H9 (cell line): Measurements from ENCODE around the gene CCDC116. TPM values are rescaled to one million over a fixed set of nuclear protein-coding genes. Genes with fewer than 3 reads are reported as not detected.

Experiments used
- DNase-seq: peaks from one replicate; pipeline ENCODE4 v3.0.0-alpha.2; 2017
- H2AFZ ChIP-seq: one replicate; pipeline ENCODE4 v1.6.1; 2013; ENCODE audit warnings: mild to moderate bottlenecking, low read length, control low read depth, moderate library complexity
- H2AK5ac ChIP-seq: 2 replicates; pipeline ENCODE4 v1.6.1; 2013; ENCODE audit warnings: low read length, control low read depth, mixed read lengths; ENCODE audit not compliant: insufficient read length
- H2BK120ac ChIP-seq: one replicate; pipeline ENCODE4 v1.6.1; 2013; ENCODE audit warnings: low read depth, mild to moderate bottlenecking, low read length, control low read depth, inconsistent platforms; ENCODE audit not compliant: poor library complexity, severe bottlenecking
- H2BK12ac ChIP-seq: 2 replicates; pipeline ENCODE4 v1.6.1; 2013; ENCODE audit warnings: low read length, control low read depth, mixed read lengths, low read depth; ENCODE audit not compliant: insufficient read length
- H2BK15ac ChIP-seq: 2 replicates; pipeline ENCODE4 v1.6.1; 2013; ENCODE audit warnings: low read depth, low read length, control low read depth
- H2BK20ac ChIP-seq: one replicate; pipeline ENCODE4 v1.6.1; 2013; ENCODE audit warnings: low read depth, mild to moderate bottlenecking, low read length, control low read depth, inconsistent platforms; ENCODE audit not compliant: poor library complexity, severe bottlenecking
- H2BK5ac ChIP-seq: 2 replicates; pipeline ENCODE4 v1.6.1; 2013; ENCODE audit warnings: low read length, control low read depth, mixed read lengths; ENCODE audit not compliant: insufficient read length
- H3K14ac ChIP-seq: 2 replicates; pipeline ENCODE4 v1.6.1; 2013; ENCODE audit warnings: low read length, control low read depth; ENCODE audit not compliant: insufficient read depth
- H3K18ac ChIP-seq: 2 replicates; pipeline ENCODE4 v1.6.1; 2013; ENCODE audit warnings: low read depth, mild to moderate bottlenecking, mixed read lengths, low read length, control low read depth; ENCODE audit not compliant: insufficient read length
- H3K23ac ChIP-seq: 2 replicates; pipeline ENCODE4 v1.6.1; 2013; ENCODE audit warnings: low read length, control low read depth, mixed read lengths, low read depth; ENCODE audit not compliant: insufficient read length
- H3K23me2 ChIP-seq: 2 replicates; pipeline ENCODE4 v1.6.1; 2013; ENCODE audit warnings: low read depth, mild to moderate bottlenecking, mixed read lengths, low read length, control low read depth; ENCODE audit not compliant: insufficient read length, poor library complexity, severe bottlenecking
- H3K27ac ChIP-seq: 2 replicates; pipeline ENCODE4 v1.5.1; 2013; ENCODE audit warnings: low read length, control low read depth, mixed read lengths, low read depth; ENCODE audit not compliant: insufficient read length
- H3K27me3 ChIP-seq: 2 replicates; pipeline ENCODE4 v1.6.1; 2013; ENCODE audit warnings: low read length, control low read depth, inconsistent platforms; ENCODE audit not compliant: insufficient read depth
- H3K4ac ChIP-seq: 2 replicates; pipeline ENCODE4 v1.6.1; 2013; ENCODE audit warnings: low read depth, mild to moderate bottlenecking, control low read depth, inconsistent platforms, low read length, moderate library complexity
- H3K4me1 ChIP-seq: 2 replicates; pipeline ENCODE4 v1.6.1; 2013; ENCODE audit warnings: low read length, control low read depth, inconsistent platforms; ENCODE audit not compliant: insufficient read depth
- H3K4me2 ChIP-seq: 2 replicates; pipeline ENCODE4 v1.6.1; 2013; ENCODE audit warnings: low read length, control low read depth, mixed read lengths; ENCODE audit not compliant: insufficient read length, insufficient read depth
- H3K56ac ChIP-seq: 2 replicates; pipeline ENCODE4 v1.6.1; 2013; ENCODE audit warnings: low read depth, mild to moderate bottlenecking, mixed read lengths, low read length, control low read depth; ENCODE audit not compliant: insufficient read length
- H3K79me1 ChIP-seq: 2 replicates; pipeline ENCODE4 v1.6.1; 2013; ENCODE audit warnings: low read depth, mild to moderate bottlenecking, moderate library complexity, low read length, control low read depth, inconsistent platforms; ENCODE audit not compliant: insufficient read depth, poor library complexity, severe bottlenecking
- H3K79me2 ChIP-seq: 2 replicates; pipeline ENCODE4 v1.6.1; 2013; ENCODE audit warnings: low read length, control low read depth, inconsistent platforms; ENCODE audit not compliant: insufficient read depth
- H3K9ac ChIP-seq: 2 replicates; pipeline ENCODE4 v1.6.1; 2013; ENCODE audit warnings: low read length, control low read depth, mixed read lengths; ENCODE audit not compliant: insufficient read length; ENCODE audit errors: extremely low read depth
- H3K9me3 ChIP-seq: one replicate; pipeline ENCODE4 v1.6.1; 2013; ENCODE audit warnings: low read depth, low read length, inconsistent platforms; ENCODE audit not compliant: control insufficient read depth
- H3T11ph ChIP-seq: one replicate; pipeline ENCODE4 v1.6.1; 2013; ENCODE audit warnings: mild to moderate bottlenecking, low read length, control low read depth, inconsistent platforms
- H4K20me1 ChIP-seq: one replicate; pipeline ENCODE4 v1.6.1; 2013; ENCODE audit not compliant: control insufficient read depth, insufficient read length, insufficient read depth
- H4K5ac ChIP-seq: 2 replicates; pipeline ENCODE4 v1.6.1; 2013; ENCODE audit warnings: low read depth, mild to moderate bottlenecking, mixed read lengths, low read length, control low read depth; ENCODE audit not compliant: insufficient read length
- H4K8ac ChIP-seq: replicated peaks from 2 replicates; pipeline ENCODE4 v1.6.1; 2013; ENCODE audit warnings: low read length, control low read depth, mixed read lengths, low read depth; ENCODE audit not compliant: insufficient read length
- H4K91ac ChIP-seq: 2 replicates; pipeline ENCODE4 v1.6.1; 2013; ENCODE audit warnings: low read depth, mild to moderate bottlenecking, moderate library complexity, mixed read lengths, low read length, control low read depth; ENCODE audit not compliant: insufficient read length
- H3K27ac Mint-ChIP-seq, 3 experiments: 2 replicates in 2 of 3; 3 replicates in 1 of 3; pipeline ENCODE4 v1.8.0; 2020 to 2021; ENCODE audit warnings: mixed read lengths in 3 of 3, mild to moderate bottlenecking in 1 of 3, moderate library complexity in 1 of 3
- H3K27me3 Mint-ChIP-seq: 2 replicates; pipeline ENCODE4 v1.8.0; 2021; ENCODE audit warnings: low read depth, mild to moderate bottlenecking, moderate library complexity, mixed read lengths
- H3K36me3 Mint-ChIP-seq, 3 experiments: 2 replicates in 2 of 3; 3 replicates in 1 of 3; pipeline ENCODE4 v1.8.0; 2020 to 2021; ENCODE audit warnings: low read depth in 3 of 3, mixed read lengths in 3 of 3; ENCODE audit not compliant: insufficient read depth in 1 of 3
- H3K4me1 Mint-ChIP-seq, 2 experiments: 2 replicates each; pipeline ENCODE4 v1.8.0; 2020; ENCODE audit warnings: mixed read lengths in 2 of 2
- H3K4me3 Mint-ChIP-seq, 2 experiments: 2 replicates in 1 of 2; 3 replicates in 1 of 2; pipeline ENCODE4 v1.8.0; 2020 to 2021; ENCODE audit warnings: mild to moderate bottlenecking in 2 of 2, mixed read lengths in 2 of 2, moderate library complexity in 1 of 2
- H3K9me3 Mint-ChIP-seq, 2 experiments: 2 replicates in 1 of 2; 3 replicates in 1 of 2; pipeline ENCODE4 v1.8.0; 2020; ENCODE audit warnings: mild to moderate bottlenecking in 2 of 2, mixed read lengths in 2 of 2, moderate library complexity in 1 of 2
- WGBS: extraction: QIAGEN DNeasy Blood & Tissue Kit; methylation state at CpG from one replicate; pipeline ENCODE4 v1.1.7; 2013; ENCODE audit warnings: missing lambda C conversion rate, low lambda C conversion rate, mixed read lengths; ENCODE audit not compliant: insufficient read length; ENCODE audit errors: extremely low coverage; 5-methylcytosine and 5-hydroxymethylcytosine counted together
- total RNA-seq: library from RNA; stranded (reverse); gene quantifications from 2 replicates; pipeline ENCODE4 v1.2.1, GENCODE V29; 2021
- TF ChIP-seq, protein P1 (sequence below): fragments of 200-600 bp; sonication (generic); conservative IDR thresholded peaks from 3 replicates; pipeline ENCODE4 v1.8.0; 2021; ENCODE audit warnings: antibody characterized with exemption, mild to moderate bottlenecking

Gene CCDC116
- total RNA-seq, 1 experiment from 2014 or later: 0.63 TPM

DNA sequence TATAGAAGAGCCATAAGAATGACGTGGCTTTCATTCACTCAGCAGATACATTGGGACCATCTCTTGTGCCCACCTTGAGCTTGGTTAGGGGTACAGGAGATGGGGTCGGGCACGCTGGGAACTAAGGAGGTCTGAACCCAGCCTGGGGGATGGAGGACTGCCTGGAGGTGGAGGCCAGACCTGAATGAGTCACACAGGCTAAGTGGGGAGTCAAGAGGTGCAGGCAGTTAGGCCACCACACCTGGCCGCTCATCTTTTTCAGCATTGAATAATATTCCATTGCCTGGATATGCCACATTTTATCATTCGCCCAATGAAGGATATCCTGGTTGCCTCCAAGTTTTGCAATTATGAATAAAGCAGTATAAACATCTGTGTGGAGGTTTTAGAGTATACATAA is 29.4 kb downstream of the CCDC116 start:
- no peaks in the 10 kb centered on the region for H3K9me3 ChIP-seq
- no peaks in the 10 kb centered on the region for H3K36me3 Mint-ChIP-seq
- no peak overlapping the region for H3K23ac ChIP-seq
- H3K4me1 Mint-ChIP-seq: peaks cover 9 to 15% of the 10 kb centered on the region in 2 experiments
- no peak overlapping the region for H3K27ac ChIP-seq
- H2BK20ac ChIP-seq: no peak overlapping the region
- H3K9me3 Mint-ChIP-seq: no peaks in the 10 kb centered on the region; a peak in 1 of 5 replicates
- H3K4me2 ChIP-seq: no peak overlapping the region
- H4K91ac ChIP-seq: no peak overlapping the region
- H2BK15ac ChIP-seq: no peak overlapping the region
- H4K20me1 ChIP-seq: no peaks in the 10 kb centered on the region
- no peak overlapping the region for H3K27ac Mint-ChIP-seq
- H4K5ac ChIP-seq: no peak overlapping the region
- no peaks in the 10 kb centered on the region for H3K4me1 ChIP-seq
- peaks cover 2% of the 10 kb centered on the region for H3K79me1 ChIP-seq
- no peak overlapping the region for H2BK120ac ChIP-seq
- H3K14ac ChIP-seq: no peak overlapping the region
- peaks cover 6% of the 10 kb centered on the region for H3K23me2 ChIP-seq
- H3K56ac ChIP-seq: no peak overlapping the region
- H3K27me3 ChIP-seq: no peaks in the 10 kb centered on the region
- H3K4me3 Mint-ChIP-seq: no peak overlapping the region
- H2BK12ac ChIP-seq: no peak overlapping the region
- no peaks in the 10 kb centered on the region for H3K79me2 ChIP-seq
- H3T11ph ChIP-seq: no peak overlapping the region
- peaks cover 21% of the 10 kb centered on the region for H3K27me3 Mint-ChIP-seq
- H3K4ac ChIP-seq: no peak overlapping the region
- no peak overlapping the region for H2AK5ac ChIP-seq
- no peak overlapping the region for H3K18ac ChIP-seq
- no peak overlapping the region for H2BK5ac ChIP-seq
- H4K8ac ChIP-seq: no peak overlapping the region
- H2AFZ ChIP-seq: no peak overlapping the region
- H3K9ac ChIP-seq: no peak overlapping the region
- DNase-seq: no peak
- no CpG with 5 or more reads among the region's 5 CpGs for WGBS
- TF ChIP-seq, protein P1, sequence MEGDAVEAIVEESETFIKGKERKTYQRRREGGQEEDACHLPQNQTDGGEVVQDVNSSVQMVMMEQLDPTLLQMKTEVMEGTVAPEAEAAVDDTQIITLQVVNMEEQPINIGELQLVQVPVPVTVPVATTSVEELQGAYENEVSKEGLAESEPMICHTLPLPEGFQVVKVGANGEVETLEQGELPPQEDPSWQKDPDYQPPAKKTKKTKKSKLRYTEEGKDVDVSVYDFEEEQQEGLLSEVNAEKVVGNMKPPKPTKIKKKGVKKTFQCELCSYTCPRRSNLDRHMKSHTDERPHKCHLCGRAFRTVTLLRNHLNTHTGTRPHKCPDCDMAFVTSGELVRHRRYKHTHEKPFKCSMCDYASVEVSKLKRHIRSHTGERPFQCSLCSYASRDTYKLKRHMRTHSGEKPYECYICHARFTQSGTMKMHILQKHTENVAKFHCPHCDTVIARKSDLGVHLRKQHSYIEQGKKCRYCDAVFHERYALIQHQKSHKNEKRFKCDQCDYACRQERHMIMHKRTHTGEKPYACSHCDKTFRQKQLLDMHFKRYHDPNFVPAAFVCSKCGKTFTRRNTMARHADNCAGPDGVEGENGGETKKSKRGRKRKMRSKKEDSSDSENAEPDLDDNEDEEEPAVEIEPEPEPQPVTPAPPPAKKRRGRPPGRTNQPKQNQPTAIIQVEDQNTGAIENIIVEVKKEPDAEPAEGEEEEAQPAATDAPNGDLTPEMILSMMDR: no peak
